WERI-Rb-1 (cell line): ENCODE results near the gene CYTL1.

ENCODE experiments used
- DNase-seq: peaks from one replicate; pipeline ENCODE4 v3.0.0-alpha.2; 2020
- H3K27ac ChIP-seq: fragments of 250-450 bp; sonication (Bioruptor Pico); 2 replicates; pipeline ENCODE4 v1.5.1; 2020; ENCODE audit warnings: mild to moderate bottlenecking, moderate library complexity
- H3K27me3 ChIP-seq: fragments of 250-450 bp; sonication (Bioruptor Pico); 2 replicates; pipeline ENCODE4 v1.5.1; 2021; ENCODE audit warnings: mild to moderate bottlenecking, low read depth, moderate library complexity; ENCODE audit not compliant: insufficient read depth, severe bottlenecking
- H3K36me3 ChIP-seq: fragments of 250-450 bp; sonication (Bioruptor Pico); 2 replicates; pipeline ENCODE4 v1.5.1; 2020; ENCODE audit warnings: mild to moderate bottlenecking, moderate library complexity
- H3K4me3 ChIP-seq: 2 replicates; pipeline ENCODE4 v1.5.1; 2011; ENCODE audit warnings: low read depth, mild to moderate bottlenecking, control low read depth, low read length
- H3K9me3 ChIP-seq: fragments of 250-450 bp; sonication (Bioruptor Pico); 2 replicates; pipeline ENCODE4 v1.5.1; 2021; ENCODE audit warnings: mild to moderate bottlenecking, moderate library complexity; ENCODE audit not compliant: severe bottlenecking
- CTCF ChIP-seq: IDR thresholded peaks from 2 replicates; pipeline ENCODE4 v1.5.1; 2011; ENCODE audit warnings: low read depth, mild to moderate bottlenecking, control low read depth, inconsistent platforms, low read length

CYTL1 gene

GRCh38 chr4:4994312-4995097 is 24.8 kb downstream of the CYTL1 start:
- no peak for DNase-seq
- Histone ChIP-seq H3K27me3 (no peaks in the 10 kb centered on the region), H3K4me3 (no peak overlapping the region), H3K9me3 (no peaks in the 10 kb centered on the region), H3K27ac (no peak overlapping the region), H3K36me3 (no peaks in the 10 kb centered on the region)
- no peak for TF ChIP-seq CTCF

- Histone ChIP-seq H3K27me3 (no peaks in the 10 kb centered on the region), H3K9me3 (no peaks in the 10 kb centered on the region), H3K4me3 (no peak overlapping the region), H3K27ac (no peak overlapping the region), H3K36me3 (no peaks in the 10 kb centered on the region)
- TF ChIP-seq CTCF = no peak
- DNase-seq = no peak
These were observed 26.4 kb downstream of the CYTL1 start for GRCh38 chr4:4992833-4993232.

- no peak for DNase-seq
- no peaks in the 10 kb centered on the region for H3K9me3 ChIP-seq
- H3K27ac ChIP-seq = no peak overlapping the region
- no peak overlapping the region for H3K4me3 ChIP-seq
- no peak for TF ChIP-seq CTCF
- no peaks in the 10 kb centered on the region for H3K36me3 ChIP-seq
- no peaks in the 10 kb centered on the region for H3K27me3 ChIP-seq
These were observed 27.6 kb downstream of the CYTL1 start for GRCh38 chr4:4991541-4992099.

GRCh38 chr4:4990857-4991540 is 28.3 kb downstream of the CYTL1 start:
- H3K36me3 ChIP-seq = no peaks in the 10 kb centered on the region
- H3K27ac ChIP-seq = no peak overlapping the region
- H3K27me3 ChIP-seq = no peaks in the 10 kb centered on the region
- DNase-seq = no peak
- no peaks in the 10 kb centered on the region for H3K9me3 ChIP-seq
- TF ChIP-seq CTCF = no peak
- H3K4me3 ChIP-seq = no peak overlapping the region

GRCh38 chr4:4990329-4990728 is 28.9 kb downstream of the CYTL1 start:
- no peaks in the 10 kb centered on the region for H3K36me3 ChIP-seq
- no peak for DNase-seq
- no peak overlapping the region for H3K27ac ChIP-seq
- no peak for TF ChIP-seq CTCF
- H3K4me3 ChIP-seq = no peak overlapping the region
- no peaks in the 10 kb centered on the region for H3K9me3 ChIP-seq
- H3K27me3 ChIP-seq = no peaks in the 10 kb centered on the region
